Measurements from ENCODE around the gene OVAAL. TPM values are rescaled to one million over a fixed set of nuclear protein-coding genes. Genes with fewer than 3 reads are reported as not detected.

Gene OVAAL
- total and polyA plus RNA-seq, 9 of the 15 experiments (the other 6 are each of a cell fraction or from before 2014, with no cell fraction given): 0.04 to 0.18 (median 0.08) TPM; not detected in 4

GRCh38 chr1:180527101-180527669 is 31.6 kb upstream of the OVAAL start (continued):
- TF ChIP-seq TCF15 (CRISPR knock-in tag; IDR thresholded peaks at IDR 0.05): no peak
- peak; percentile 41; the same call in 1 of the 2 replicates for TF ChIP-seq ZBTB9 (CRISPR knock-in tag; IDR thresholded peaks at IDR 0.05)
- no peak for TF ChIP-seq ZNF354B (CRISPR knock-in tag; IDR thresholded peaks at IDR 0.05)
- no peak for TF ChIP-seq MITF (IDR thresholded peaks at IDR 0.05)
- TF ChIP-seq XRCC4 (IDR thresholded peaks at IDR 0.05; ENCODE audit: extremely low read depth, insufficient read depth, insufficient read length): no peak
- TF ChIP-seq MYC (IDR thresholded peaks at IDR 0.05; ENCODE audit: low read depth, low read length): no peak
- no peak for TF ChIP-seq MYC (CRISPR knock-in tag; IDR thresholded peaks at IDR 0.05; ENCODE audit: borderline replicate concordance, low read depth)
- TF ChIP-seq TEAD2 (tag; IDR thresholded peaks at IDR 0.05): no peak
- no peak for TF ChIP-seq HOXB6 (CRISPR knock-in tag; IDR thresholded peaks at IDR 0.05; ENCODE audit: borderline replicate concordance)
- 0 out of 2 replicates have a peak, but pooled peaks have one; percentile 9 for TF ChIP-seq CXXC5 (CRISPR knock-in tag; IDR thresholded peaks at IDR 0.05)
- TF ChIP-seq, protein P1, sequence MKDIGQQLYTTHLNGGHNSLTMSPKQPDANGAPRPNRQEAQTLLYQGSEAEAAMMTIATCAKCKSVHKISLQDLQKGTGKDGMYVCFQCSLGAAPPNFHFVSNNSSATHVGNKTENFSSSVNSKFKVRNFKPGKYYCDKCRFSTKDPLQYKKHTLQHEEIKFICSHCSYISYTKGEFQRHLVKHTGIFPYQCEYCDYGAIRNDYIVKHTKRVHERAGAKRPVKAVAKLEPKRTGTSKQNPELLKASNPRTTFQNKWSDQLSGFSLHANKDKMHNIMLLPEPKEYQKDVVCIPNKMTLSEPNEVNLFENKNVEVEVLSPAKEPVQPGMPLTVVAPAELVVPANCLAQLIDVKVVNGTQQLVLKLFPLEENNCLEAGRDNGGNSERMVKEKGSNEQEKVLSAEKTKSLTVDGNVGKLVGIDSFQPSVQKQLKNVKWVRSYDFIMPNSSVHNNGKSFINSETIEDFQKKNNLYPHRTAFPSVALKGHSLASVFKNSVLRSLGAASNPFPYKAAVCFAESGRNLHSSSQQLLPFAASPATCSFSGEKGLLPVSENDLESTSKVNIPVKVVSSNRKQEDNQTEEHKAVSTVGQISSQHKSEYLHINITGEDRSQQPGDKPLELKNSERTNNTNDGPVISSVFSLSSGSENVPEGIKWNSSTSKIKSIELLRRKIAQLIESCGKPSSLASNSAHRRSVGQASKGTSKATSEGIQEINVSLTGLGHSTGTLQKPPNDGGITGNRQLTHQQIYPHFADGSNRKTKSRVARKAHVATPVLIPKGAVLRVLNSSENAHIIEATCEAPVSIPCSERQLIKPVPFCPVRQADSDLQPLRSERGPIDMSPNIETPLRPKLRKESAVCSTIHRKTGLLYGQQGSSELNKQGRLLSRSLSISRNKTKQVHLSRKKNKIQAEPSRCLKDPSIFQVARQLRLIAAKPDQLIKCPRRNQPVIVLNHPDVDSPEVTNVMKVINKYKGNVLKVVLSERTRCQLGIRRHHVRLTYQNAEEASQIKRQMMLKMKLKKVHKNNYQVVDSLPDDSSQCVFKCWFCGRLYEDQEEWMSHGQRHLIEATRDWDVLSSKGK (CRISPR knock-in tag; IDR thresholded peaks at IDR 0.05): no peak
- TF ChIP-seq MCM3 (IDR thresholded peaks at IDR 0.05): no peak
- TF ChIP-seq ZEB2 (IDR thresholded peaks at IDR 0.05): peak; percentile 89
- peak; percentile 24; the same call in 1 of the 2 replicates for TF ChIP-seq MTA1 (IDR thresholded peaks at IDR 0.05; ENCODE audit: borderline replicate concordance)
- no peak for TF ChIP-seq SFPQ (IDR thresholded peaks at IDR 0.05; ENCODE audit: low read depth, low read length)
- TF ChIP-seq CEBPB (tag; IDR thresholded peaks at IDR 0.05): no peak
- TF ChIP-seq CREM (IDR thresholded peaks at IDR 0.05; ENCODE audit: low read depth): no peak
- peak in 1 of 2 experiments; percentile 68; a peak in 1 of 4 replicates for TF ChIP-seq RCOR1 (IDR thresholded peaks at IDR 0.05; ENCODE audit: borderline replicate concordance in 1 of 2, low read depth in 2 of 2, low read length in 2 of 2)
